HG03521 (cell line): Measurements from ENCODE around the gene RNF224.
"Not testable (repeated sequence)": the region's sequence is repeated elsewhere in the genome, so short reads cannot be mapped to it uniquely, and the experiment has no call there.

ENCODE experiments used
- ATAC-seq: cut with Tn5 transposase; IDR thresholded peaks from one replicate; pipeline ENCODE4 v1.9.1; 2021; ENCODE audit warnings: mild to moderate bottlenecking, moderate library complexity; ENCODE audit not compliant: unreplicated experiment

The RNF224 gene

DNA sequence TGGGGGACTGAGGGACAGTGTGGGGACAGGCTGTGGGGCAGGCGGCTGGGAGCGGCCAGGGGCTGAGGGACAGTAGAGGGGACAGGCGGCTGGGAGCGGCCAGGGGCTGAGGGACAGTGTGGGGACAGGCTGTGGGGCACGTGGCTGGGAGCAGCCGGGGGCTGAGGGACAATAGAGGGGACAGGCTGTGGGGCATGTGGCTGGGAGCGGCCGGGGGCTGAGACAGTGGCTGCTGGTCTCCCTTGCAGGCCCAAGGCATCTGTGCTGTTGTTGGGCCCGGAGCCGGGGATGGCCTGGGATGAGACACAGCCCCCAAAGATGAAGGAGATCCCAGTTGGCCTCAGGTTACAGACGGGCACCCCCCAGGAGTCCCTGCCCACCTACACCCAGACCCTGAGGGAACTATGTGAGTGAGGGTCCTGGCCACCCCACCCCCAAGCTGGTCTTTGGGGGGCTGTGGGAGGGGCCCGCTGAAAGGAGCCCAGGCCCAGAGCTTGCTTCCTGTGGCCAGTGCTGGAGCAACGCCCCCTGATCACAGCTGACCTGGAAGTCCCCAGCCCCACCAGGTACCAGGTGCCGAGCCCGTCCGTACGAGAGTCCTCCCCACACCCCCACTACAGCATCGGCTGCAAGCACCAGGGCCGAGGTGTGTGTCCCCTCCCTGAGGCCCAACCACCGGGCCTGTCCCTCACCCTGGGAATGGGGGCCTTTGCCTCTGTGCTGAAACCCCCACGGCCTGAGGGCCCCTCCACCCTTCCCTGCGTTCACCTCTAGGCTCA is 24.4 kb downstream of the RNF224 start:
- no peak for ATAC-seq

DNA sequence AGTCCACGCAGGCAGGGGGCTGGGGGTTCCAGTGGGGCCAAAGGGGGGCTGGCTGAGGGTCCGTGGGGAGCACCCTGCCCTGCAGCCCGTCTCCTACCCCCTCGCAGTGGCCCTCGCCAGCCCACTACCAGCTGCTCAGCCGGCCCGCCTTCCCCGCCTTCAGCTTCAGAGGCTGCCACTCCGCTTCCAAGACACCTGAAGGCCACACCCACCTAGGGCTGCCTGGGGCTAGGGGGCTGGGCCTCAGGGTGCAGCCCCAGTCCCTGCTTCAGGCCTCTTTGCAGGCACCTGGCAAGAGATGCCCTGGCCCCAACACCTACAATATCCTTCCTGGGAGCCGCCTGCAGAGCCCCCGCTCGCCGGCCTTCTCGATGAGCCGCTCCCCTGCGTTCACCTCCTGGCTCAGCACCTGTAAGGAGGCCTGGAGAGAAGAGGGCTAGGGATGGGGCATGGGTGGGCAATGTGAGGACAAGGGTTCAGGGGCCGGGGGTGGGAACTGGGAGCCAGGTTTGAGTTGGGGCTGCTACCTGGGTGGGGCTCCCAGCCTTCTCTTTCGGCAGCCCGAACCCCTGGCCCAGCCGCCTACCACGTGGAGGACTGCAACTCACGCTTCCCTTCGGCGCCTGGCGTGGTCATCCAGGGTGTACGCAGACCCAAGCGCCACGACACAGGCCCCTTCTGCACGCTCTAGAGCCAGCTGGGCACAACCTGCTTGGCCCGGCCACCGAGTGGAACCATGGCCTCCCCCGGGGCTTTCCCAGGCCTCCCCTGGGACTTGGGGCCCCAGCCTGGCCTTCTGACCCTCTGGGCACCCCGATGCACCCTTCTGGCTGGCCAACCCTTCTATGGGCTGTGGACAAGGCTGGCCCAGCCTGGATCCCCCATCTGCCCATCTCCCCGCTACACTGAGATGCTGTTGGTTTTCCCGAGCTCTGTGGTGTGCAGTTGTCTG is 25.5 kb downstream of the RNF224 start:
- ATAC-seq: no peak

DNA sequence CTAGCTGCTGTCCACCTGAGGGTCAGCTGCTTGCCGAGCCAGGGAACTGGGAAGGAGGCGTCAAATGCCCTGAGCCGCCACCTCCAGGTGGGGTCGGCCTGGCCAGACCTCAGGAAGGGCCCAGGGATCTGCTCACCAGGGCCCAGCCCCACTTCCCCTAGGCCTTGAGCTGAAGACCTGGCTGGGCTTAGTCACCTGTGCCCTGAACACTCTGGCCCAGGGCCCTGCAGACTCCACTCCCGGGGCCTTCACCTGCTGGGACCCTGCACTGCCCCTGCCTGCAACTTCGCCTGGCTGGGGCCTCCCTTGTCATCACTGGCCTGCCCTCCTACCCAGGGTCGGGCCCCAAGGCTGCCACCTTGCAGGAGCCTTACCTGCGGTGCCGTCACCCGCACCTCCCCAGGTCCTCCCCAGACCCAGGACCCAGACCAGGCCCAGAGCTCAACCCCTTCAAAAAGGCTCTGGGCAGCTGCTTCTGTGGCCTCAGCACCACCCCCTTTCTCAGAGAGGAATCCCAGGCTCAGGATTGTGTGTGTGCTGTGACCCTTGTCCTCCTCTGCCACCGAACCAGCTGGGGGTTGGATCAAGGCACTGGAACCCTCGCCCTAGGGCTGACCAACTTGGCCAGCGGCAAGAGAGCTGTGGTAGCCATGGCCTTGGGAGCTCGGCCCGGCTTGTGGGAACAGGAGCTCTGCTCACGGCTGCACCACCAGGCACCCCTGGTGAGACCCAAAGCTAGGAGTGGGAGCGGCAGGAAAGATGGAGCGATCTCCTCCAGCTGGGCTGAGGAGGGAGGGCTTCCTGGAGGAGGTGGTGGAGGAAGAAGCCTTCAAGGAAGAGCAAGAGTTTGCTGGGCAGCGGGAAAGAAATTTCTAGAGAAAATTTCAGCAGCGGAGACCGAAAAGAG is 26.7 kb downstream of the RNF224 start:
- no peak for ATAC-seq

DNA sequence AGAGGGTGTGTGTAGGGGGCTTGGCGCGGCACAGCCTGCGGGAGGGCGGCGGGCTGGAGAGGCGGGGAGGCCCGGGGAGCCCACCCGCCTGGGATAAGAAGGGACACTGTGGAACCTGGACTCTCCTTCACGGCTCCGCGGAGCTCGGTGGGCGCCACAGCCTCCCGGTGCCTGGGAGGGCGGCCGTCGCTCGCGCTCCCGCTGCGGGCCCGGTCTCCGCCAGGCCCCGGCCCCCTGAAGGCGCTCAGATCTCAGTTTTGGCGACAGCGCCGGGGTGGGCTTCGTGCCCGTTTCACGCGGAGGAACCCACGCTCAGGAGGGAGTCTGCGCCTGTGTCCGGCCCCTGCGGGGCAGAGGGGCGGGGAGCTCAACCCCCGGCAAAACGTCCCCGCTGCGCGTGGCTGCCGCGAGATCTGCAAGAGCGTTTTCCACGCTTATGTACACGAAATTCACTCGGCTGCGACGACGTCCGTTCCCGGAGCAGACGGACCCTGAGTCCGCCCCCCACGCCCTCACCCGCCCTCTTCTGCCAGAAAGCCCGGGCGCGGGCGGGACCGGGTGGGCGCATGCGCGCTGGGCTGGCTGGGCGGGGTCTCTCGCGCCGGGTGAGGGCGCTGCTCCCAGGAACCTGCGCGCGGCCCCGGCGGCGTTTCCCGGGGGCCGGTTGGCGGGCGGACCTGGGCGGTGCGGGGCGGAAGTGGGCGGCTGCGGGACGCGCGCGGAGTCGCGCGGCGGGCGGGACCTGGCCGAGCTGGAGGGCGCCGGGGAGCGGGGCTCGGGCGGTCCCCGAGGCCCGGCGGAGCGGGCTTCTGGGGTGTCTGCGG is 27.5 kb downstream of the RNF224 start, which contains the start of gene NELFB:
TSS of gene NELFB (plus strand) at position 704 of the 824 bp plus-strand sequence.
- peak; percentile 83 for ATAC-seq

DNA sequence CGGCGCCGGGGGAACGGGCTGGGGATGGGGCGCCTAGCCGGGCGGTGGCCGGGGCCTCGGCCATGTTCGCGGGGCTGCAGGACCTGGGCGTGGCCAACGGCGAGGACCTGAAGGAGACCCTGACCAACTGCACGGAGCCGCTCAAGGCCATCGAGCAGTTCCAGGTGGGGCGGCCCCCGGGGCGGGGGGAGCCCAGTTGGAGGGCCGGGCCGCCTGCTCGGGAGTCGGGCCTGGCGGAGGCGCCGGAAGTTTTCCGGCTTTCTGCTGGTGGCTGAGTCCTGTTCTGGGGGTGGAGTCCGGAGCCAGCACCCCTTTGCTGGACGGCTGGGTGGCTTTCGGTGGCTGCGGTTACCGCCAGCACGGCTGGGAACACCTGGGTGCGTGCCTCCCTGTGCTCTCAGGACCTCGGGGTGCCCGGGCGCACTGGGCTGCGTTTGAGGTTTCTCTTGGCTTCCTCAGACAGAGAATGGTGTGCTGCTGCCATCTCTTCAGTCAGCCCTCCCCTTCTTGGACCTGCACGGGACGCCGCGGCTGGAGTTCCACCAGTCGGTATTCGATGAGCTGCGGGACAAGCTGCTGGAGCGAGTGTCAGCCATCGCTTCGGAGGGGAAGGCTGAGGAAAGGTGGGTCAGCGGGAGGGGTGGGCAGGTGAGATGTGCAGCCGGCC is 28.3 kb downstream of the RNF224 start:
- peak; percentile 1 for ATAC-seq

DNA sequence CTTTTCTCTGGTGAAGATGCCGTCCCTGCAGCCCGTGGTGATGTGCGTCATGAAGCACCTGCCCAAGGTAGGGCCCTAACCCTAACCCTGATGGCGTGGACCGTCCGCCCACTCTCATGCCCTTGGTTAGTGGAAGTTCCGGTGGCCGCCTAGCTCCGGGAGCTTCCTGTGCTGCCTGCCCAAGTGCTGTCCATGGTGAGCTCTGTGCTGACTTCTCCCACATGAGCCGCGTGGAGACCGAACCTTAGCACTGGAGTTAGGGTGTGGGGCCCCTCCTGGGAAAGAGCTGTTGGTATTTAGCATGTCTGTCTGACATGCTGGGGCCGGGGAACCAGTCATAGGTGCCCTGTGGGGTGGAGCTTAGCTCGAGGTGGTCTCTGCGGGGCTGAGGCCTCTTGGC is 29.1 kb downstream of the RNF224 start:
- ATAC-seq: no peak

DNA sequence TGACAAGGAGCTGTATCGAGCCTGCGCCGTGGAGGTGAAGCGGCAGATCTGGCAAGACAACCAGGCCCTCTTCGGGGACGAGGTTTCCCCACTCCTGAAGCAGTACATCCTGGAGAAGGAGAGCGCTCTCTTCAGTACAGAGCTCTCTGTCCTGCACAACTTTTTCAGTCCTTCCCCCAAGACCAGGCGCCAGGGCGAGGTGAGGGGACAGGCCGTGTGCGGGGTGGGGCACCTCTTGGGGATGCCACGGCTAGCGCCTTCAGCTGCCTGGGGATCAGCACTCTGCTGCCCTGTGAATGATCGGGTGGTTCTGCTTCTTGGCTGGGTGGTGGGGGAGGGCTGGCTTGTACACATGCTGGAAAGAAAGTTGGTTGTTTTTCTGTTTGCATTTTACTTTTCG is 29.6 kb downstream of the RNF224 start:
- ATAC-seq: no peak

DNA sequence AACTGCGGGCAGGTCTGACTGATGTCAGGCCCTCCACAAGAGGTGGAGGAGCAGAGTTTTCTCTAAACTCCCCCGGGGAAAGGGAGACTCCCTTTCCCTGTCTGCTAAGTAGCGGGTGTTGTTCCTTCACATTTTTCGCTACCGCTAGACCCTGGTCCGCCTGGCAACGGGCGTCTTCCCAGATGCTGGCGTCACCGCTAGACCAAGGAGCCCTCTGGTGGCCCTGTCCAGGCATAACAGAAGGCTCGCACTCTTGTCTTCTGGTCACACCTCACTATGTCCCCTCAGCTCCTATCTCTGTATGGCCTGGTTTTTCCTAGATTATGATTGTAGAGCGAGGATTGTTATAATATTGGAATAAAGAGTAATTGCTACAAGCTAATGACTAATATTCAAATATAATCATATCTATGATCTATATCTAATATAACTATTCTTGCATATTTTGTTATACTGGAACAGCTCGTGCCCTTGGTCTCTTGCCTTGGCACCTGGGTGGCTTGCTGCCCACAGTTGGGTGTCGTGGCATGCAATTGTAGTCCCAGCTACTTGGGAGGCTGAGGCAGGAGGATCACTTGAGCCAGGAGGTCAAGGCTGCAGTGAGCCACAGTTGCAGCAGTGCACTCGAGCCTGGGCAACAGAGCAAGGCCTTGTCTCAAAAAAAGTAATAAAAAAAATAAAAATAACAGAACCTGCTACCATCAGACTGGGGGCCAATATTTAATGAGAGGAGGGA is 35.0 kb downstream of the RNF224 start:
- ATAC-seq: not testable (repeated sequence)

DNA sequence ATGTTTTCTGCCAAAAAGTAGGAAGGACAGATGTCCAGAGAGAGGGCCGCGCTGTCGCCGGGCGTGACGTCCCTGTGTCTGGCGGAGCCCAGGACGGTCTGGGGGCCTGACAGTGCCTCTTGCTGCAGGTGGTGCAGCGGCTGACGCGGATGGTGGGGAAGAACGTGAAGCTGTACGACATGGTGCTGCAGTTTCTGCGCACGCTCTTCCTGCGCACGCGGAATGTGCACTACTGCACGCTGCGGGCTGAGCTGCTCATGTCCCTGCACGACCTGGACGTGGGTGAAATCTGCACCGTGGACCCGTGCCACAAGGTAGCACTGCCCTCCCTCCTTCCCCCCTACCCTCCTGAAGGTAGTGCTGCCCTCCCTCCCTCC is 35.6 kb downstream of the RNF224 start:
- ATAC-seq: no peak

DNA sequence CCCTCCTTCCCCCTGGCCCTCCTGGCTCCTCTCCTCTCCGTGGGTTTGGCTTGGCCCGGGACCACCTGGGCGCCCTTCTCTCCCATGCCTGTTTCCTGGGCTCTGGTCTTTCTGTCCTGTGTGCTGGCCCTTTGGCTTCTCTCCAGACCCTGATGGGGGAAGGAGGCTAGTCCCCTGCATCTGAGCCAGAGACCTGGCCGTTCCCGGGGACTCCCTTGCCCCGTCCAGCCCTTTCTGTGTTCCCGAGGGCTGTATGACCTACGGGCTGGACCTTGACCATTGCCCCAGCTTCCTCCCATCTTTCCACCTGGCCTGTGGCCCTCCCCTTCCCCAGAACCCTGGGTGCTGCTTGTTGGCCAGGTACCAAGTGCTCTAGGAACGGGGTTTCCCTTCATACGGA is 36.2 kb downstream of the RNF224 start:
- ATAC-seq: no peak

DNA sequence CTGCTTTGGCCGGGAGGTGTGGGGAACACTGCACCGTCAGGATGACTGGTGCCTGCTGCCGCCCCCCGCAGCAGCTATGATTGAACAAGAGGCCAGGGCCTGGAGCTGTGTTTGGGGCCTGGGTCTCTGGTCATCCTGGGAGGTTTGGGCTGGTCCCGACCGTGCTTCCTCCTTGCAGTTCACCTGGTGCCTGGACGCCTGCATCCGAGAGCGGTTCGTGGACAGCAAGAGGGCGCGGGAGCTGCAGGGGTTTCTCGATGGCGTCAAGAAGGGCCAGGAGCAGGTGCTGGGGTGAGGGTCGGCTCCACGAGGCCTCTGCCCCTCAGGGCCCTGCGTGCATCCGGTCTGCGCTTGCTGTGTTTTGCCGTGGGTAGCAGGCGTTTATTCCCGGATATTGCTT is 36.8 kb downstream of the RNF224 start:
- ATAC-seq: no peak

DNA sequence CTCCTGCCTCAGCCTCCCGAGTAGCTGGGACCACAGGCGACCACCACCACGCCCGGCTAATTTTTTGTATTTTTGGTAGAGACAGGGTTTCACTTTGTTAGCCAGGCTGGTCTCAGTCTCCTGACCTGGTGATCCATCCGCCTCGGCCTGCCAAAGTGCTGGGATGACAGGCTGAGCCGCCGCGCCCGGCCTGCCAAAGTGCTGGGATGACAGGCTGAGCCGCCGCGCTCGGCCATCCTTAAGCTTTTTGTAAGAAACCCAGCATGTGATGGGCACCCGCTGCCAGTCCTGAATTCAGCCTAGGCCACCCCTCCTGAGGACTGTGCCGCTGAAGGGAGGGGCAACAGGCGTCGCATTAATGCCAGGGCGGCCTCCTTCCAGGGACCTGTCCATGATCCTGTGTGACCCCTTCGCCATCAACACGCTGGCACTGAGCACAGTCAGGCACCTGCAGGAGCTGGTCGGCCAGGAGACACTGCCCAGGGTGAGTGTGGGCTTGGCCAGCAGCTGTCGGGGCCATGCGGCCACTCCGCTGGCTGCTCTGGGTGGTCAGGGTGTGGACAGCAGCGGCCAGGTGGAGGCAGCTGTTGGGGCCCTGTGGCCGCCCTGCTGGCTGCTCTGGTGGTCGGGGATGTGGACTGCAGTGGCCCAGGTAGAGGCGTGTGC is 38.3 kb downstream of the RNF224 start:
- ATAC-seq: no peak

DNA sequence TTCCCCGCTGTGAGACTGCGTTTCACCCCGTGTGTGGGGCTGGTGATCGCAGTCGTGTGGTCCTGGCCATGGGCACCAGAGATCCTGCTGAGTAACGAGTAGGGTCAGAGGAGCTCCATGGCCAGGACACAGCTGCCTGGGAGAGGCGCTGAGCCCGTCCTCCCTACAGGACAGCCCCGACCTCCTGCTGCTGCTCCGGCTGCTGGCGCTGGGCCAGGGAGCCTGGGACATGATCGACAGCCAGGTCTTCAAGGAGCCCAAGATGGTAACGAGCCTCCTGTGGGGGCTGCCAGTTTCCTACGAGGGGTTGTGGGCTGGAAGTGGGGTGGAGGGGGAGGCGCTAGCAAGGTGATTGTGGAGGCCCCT is 38.8 kb downstream of the RNF224 start:
- no peak for ATAC-seq

DNA sequence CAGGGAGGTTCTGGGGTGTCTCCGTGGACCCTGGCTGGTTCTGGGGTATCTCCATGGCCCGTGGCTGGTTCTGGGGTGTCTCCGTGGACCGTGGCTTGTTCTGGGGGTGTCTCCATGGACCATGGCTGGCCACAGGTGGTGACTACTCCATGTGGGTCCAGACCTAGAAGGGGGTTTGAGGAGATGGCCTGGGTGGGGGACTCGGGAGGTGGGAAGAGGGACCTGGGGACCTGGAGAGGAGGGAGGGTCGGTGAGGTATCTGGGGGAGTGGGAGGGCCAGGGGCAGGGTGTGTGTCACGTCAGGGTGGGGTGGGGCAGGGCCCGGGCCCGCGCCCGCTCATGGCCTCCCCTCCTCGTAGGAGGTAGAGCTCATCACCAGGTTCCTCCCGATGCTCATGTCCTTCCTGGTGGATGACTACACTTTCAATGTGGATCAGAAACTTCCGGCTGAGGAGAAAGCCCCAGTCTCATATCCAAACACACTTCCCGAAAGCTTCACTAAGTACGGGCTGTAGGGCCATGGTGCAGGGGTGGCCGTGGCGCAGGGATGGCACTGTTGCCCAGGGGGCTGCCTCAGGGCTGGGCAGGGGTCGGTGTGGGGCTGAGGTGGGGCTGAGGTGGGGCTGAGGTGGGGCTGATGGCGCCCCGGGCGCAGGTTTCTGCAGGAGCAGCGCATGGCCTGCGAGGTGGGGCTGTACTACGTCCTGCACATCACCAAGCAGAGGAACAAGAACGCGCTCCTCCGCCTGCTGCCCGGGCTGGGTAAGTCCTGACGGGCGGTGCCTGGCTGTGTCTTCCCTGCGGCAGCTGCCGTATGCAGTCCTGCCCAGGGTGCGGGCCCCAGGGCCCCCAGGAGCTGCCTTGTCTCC is 39.5 kb downstream of the RNF224 start:
- ATAC-seq: no peak

DNA sequence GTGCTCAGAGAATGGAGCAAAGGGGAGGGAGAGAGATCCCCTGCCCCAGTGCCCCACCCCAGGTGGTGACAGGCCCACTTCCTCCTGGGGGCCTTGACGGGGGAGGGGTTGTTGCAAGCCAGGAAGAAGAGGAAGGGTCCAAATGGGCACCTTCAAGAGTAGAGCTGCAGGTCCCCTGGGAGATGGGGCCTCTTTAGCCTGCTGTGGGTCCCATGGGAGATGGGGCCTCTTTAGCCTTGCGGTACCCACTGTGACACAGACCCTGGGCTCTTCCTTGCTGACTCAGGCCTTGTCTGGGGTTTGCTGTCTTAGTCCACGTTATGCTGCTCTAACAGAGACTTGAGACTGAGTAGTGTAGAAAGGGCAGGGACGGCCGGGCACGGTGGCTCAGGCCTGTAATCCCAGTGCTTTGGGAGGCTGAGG is 40.6 kb downstream of the RNF224 start:
- no peak for ATAC-seq

DNA sequence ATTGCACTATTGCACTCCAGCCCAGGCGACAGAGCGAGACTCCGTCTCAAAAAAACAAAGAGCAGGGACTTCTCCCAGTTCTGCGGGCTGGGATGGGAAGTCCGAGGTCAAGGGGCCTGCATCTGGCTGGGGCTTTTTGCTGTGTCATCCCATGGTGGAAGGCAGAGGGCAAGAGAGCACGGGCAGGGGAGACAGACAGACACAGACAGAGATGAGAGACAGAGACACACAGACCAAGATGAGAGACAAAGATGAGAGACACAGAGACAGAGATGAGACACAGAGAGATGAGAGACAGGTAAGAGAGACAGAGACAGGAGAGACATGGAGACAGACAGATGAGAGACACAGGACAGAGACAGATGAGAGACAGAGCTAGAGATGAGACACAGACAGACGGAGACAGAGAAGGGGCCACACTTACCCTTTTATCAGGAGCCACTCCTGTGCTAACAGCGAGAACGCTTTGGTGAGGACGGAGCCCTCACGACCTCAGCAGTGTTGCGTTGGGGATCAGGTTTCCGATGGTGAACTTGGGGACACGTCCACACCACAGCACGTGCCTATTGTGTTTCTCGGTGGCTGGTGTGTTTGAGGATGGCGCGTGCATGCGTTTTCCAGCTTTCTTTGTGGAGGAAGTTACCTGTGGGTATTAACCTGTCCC is 41.4 kb downstream of the RNF224 start:
- ATAC-seq: no peak

DNA sequence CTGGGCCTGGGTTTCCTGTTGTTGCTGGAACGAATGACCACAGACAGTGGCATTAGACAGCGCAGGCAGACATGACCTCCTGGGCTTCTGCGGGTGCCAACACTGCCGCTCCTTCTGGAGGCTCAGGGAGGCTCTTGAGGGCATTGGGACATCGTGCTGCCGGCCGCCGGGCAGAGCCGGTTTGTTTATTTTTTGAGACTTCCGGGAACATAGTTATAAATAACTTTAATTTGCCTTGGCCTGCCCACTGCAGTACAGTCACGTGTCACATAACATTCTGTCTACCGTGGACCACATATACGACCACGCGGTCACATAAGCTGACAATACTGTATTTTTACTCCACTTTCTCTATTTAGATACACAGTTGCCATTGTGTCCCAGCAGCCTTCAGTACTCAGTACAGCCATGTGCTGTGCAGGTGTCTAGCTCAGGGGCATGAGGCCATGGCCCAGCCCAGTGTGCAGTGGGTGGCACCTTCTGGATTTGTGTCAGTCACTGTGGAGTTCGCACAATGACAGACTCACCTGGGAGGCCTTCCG is 42.0 kb downstream of the RNF224 start:
- no peak for ATAC-seq
